Hematopoietic multipotent progenitor cell treated with erythropoietin and hydrocortisone succinate and interleukin-3 and kit ligand, for 15 days (in vitro differentiated cells): ENCODE measurements around the gene SRSF12.
"Not testable (repeated sequence)": the region's sequence is repeated elsewhere in the genome, so short reads cannot be mapped to it uniquely, and the experiment has no call there.

Experiments
- DNase-seq: peaks from one replicate; pipeline ENCODE4 v3.0.0-alpha.2; 2015; ENCODE audit warnings: low spot score

SRSF12 gene

GRCh38 chr6:89128256-89128671 lies 10.4 kb upstream of the SRSF12 start:
- DNase-seq: not testable (repeated sequence)

- DNase-seq: no peak
Observed at GRCh38 chr6:89122625-89123024, 4.8 kb upstream of the SRSF12 start.

GRCh38 chr6:89121934-89122333 lies 4.1 kb upstream of the SRSF12 start:
- no peak for DNase-seq

- DNase-seq: no peak
Observed at GRCh38 chr6:89120371-89120770, 2.5 kb upstream of the SRSF12 start.

- no peak for DNase-seq
Observed at GRCh38 chr6:89118931-89119330, 1.1 kb upstream of the SRSF12 start.

- no peak for DNase-seq
Observed at GRCh38 chr6:89116702-89117101, 1.2 kb downstream of the SRSF12 start.

- DNase-seq: no peak
Observed at GRCh38 chr6:89111933-89112332, 5.9 kb downstream of the SRSF12 start.

GRCh38 chr6:89110284-89110683 lies 7.6 kb downstream of the SRSF12 start:
- DNase-seq: no peak

- no peak for DNase-seq
Observed at GRCh38 chr6:89100114-89100513, 17.8 kb downstream of the SRSF12 start.

GRCh38 chr6:89098461-89098860 lies 19.4 kb downstream of the SRSF12 start:
- no peak for DNase-seq

- DNase-seq: no peak
Observed at GRCh38 chr6:89087881-89088280, 30.0 kb downstream of the SRSF12 start.

- DNase-seq: no peak
Observed at GRCh38 chr6:89085409-89086205, 32.3 kb downstream of the SRSF12 start.

- no peak for DNase-seq
Observed at GRCh38 chr6:89084954-89085353, 32.9 kb downstream of the SRSF12 start.

GRCh38 chr6:89084542-89084941 lies 33.3 kb downstream of the SRSF12 start:
- no peak for DNase-seq

GRCh38 chr6:89082486-89082891 lies 35.4 kb downstream of the SRSF12 start:
- peak; percentile 20 for DNase-seq

- peak; percentile 94 for DNase-seq
Observed at GRCh38 chr6:89081423-89082322, 36.2 kb downstream of the SRSF12 start.

- DNase-seq: no peak
Observed at GRCh38 chr6:89081129-89081422, 36.8 kb downstream of the SRSF12 start.

GRCh38 chr6:89080281-89081128 lies 37.4 kb downstream of the SRSF12 start, which contains the start of gene PNRC1:
TSS of gene PNRC1 (plus strand) at chr6:89080751. CDS start at chr6:89080895, 144 bp downstream.
- DNase-seq: peak; percentile 99

- DNase-seq: peak; percentile 31
Observed at GRCh38 chr6:89079511-89080234, 38.2 kb downstream of the SRSF12 start.

GRCh38 chr6:89073840-89074239 lies 44.0 kb downstream of the SRSF12 start:
- DNase-seq: no peak

GRCh38 chr6:89073014-89073620 lies 44.8 kb downstream of the SRSF12 start:
- DNase-seq: peak; percentile 12
